IPS-15b (cell line): ENCODE data around the gene LGR6.
"Not testable (repeated sequence)": the region's sequence is repeated elsewhere in the genome, so short reads cannot be mapped to it uniquely, and the experiment has no call there.

ENCODE experiments used
- H3K27me3 ChIP-seq: one replicate; pipeline ENCODE4 v1.6.1; 2013; ENCODE audit warnings: low read length; ENCODE audit not compliant: control insufficient read depth, insufficient read depth
- H3K36me3 ChIP-seq: one replicate; pipeline ENCODE4 v1.6.1; 2013; ENCODE audit warnings: low read length; ENCODE audit not compliant: control insufficient read depth, insufficient read depth
- H3K4me1 ChIP-seq: one replicate; pipeline ENCODE4 v1.6.1; 2013; ENCODE audit warnings: mild to moderate bottlenecking, low read length; ENCODE audit not compliant: control insufficient read depth, insufficient read depth
- H3K4me3 ChIP-seq: one replicate; pipeline ENCODE4 v1.5.1; 2013; ENCODE audit warnings: low read depth, low read length
- H3K9ac ChIP-seq: one replicate; pipeline ENCODE4 v1.6.1; 2013; ENCODE audit warnings: low read depth, mild to moderate bottlenecking, low read length
- H3K9me3 ChIP-seq: one replicate; pipeline ENCODE4 v1.6.1; 2013; ENCODE audit warnings: mild to moderate bottlenecking, low read length; ENCODE audit not compliant: control insufficient read depth, insufficient read depth

Gene LGR6

GRCh38 chr1:202320081-202320405, 126.4 kb downstream of the LGR6 start:
- Histone ChIP-seq H3K27me3 (no peaks in the 10 kb centered on the region), H3K9ac (no peak overlapping the region), H3K36me3 (no peaks in the 10 kb centered on the region), H3K9me3 (no peaks in the 10 kb centered on the region), H3K4me1 (peaks cover 2% of the 10 kb centered on the region), H3K4me3 (no peak overlapping the region)

GRCh38 chr1:202323731-202324130, 130.1 kb downstream of the LGR6 start:
- peaks cover 3% of the 10 kb centered on the region for H3K36me3 ChIP-seq
- peaks cover 3% of the 10 kb centered on the region for H3K4me1 ChIP-seq
- H3K27me3 ChIP-seq: no peaks in the 10 kb centered on the region
- no peaks in the 10 kb centered on the region for H3K9me3 ChIP-seq
- no peak overlapping the region for H3K4me3 ChIP-seq
- H3K9ac ChIP-seq: no peak overlapping the region

GRCh38 chr1:202324646-202325045, 131.0 kb downstream of the LGR6 start:
- Histone ChIP-seq H3K36me3 (peaks cover 3% of the 10 kb centered on the region), H3K9ac (no peak overlapping the region), H3K9me3 (no peaks in the 10 kb centered on the region), H3K27me3 (no peaks in the 10 kb centered on the region), H3K4me3 (no peak overlapping the region), H3K4me1 (peaks cover 5% of the 10 kb centered on the region)

- Histone ChIP-seq H3K9ac (no peak overlapping the region), H3K4me3 (no peak overlapping the region), H3K36me3 (peaks cover 31% of the 10 kb centered on the region), H3K27me3 (no peaks in the 10 kb centered on the region), H3K4me1 (peaks cover 5% of the 10 kb centered on the region), H3K9me3 (no peaks in the 10 kb centered on the region)
Observed at GRCh38 chr1:202329891-202330290, 136.3 kb downstream of the LGR6 start.

GRCh38 chr1:202333861-202334260, 140.3 kb downstream of the LGR6 start:
- H3K36me3 ChIP-seq: peaks cover 38% of the 10 kb centered on the region

GRCh38 chr1:202343652-202344349, 150.2 kb downstream of the LGR6 start:
- H3K36me3 ChIP-seq: no peaks in the 10 kb centered on the region
- peaks cover 3% of the 10 kb centered on the region for H3K4me1 ChIP-seq
- no peaks in the 10 kb centered on the region for H3K9me3 ChIP-seq
- H3K27me3 ChIP-seq: no peaks in the 10 kb centered on the region
- no peak overlapping the region for H3K9ac ChIP-seq
- no peak overlapping the region for H3K4me3 ChIP-seq

More at GRCh38 chr1:202333861-202334260, 140.3 kb downstream of the LGR6 start:
- no peak overlapping the region for H3K4me3 ChIP-seq
- no peaks in the 10 kb centered on the region for H3K27me3 ChIP-seq
- peaks cover 2% of the 10 kb centered on the region for H3K4me1 ChIP-seq
- no peak overlapping the region for H3K9ac ChIP-seq
- no peaks in the 10 kb centered on the region for H3K9me3 ChIP-seq

GRCh38 chr1:202348005-202348508, 154.5 kb downstream of the LGR6 start:
- no peaks in the 10 kb centered on the region for H3K36me3 ChIP-seq
- peaks cover 5% of the 10 kb centered on the region for H3K4me1 ChIP-seq
- H3K9me3 ChIP-seq: no peaks in the 10 kb centered on the region
- no peaks in the 10 kb centered on the region for H3K27me3 ChIP-seq
- H3K9ac ChIP-seq: no peak overlapping the region
- peak overlapping the region; percentile 20 for H3K4me3 ChIP-seq

GRCh38 chr1:202348509-202349205, 155.1 kb downstream of the LGR6 start, which contains the start of gene PPP1R12B:
PPP1R12B (plus strand) TSS chr1:202348699; CDS start chr1:202348852, 153 bp downstream.
- H3K9ac ChIP-seq: peak within 1 kb of the TSS; percentile 51
- no peaks in the 10 kb centered on the region for H3K27me3 ChIP-seq
- H3K4me1 ChIP-seq: peaks cover 5% of the 10 kb centered on the region
- H3K36me3 ChIP-seq: no peaks in the 10 kb centered on the region
- H3K9me3 ChIP-seq: no peaks in the 10 kb centered on the region
- H3K4me3 ChIP-seq: peak within 1 kb of the TSS; percentile 87

- peak overlapping the region; percentile 87 for H3K4me3 ChIP-seq
- peaks cover 5% of the 10 kb centered on the region for H3K4me1 ChIP-seq
- H3K9ac ChIP-seq: peak overlapping the region; percentile 51
- H3K9me3 ChIP-seq: no peaks in the 10 kb centered on the region
- no peaks in the 10 kb centered on the region for H3K36me3 ChIP-seq
- no peaks in the 10 kb centered on the region for H3K27me3 ChIP-seq
Observed at GRCh38 chr1:202349206-202349928, 155.8 kb downstream of the LGR6 start.

GRCh38 chr1:202351725-202352124, 158.1 kb downstream of the LGR6 start:
- Histone ChIP-seq H3K4me3 (no peak overlapping the region), H3K9ac (no peak overlapping the region), H3K9me3 (no peaks in the 10 kb centered on the region), H3K36me3 (no peaks in the 10 kb centered on the region), H3K4me1 (peaks cover 5% of the 10 kb centered on the region), H3K27me3 (no peaks in the 10 kb centered on the region)

- H3K4me1 ChIP-seq, H3K9ac ChIP-seq, H3K9me3 ChIP-seq, H3K27me3 ChIP-seq, H3K36me3 ChIP-seq, H3K4me3 ChIP-seq: not testable (repeated sequence)
Observed at GRCh38 chr1:202352583-202353197, 159.1 kb downstream of the LGR6 start.
